ENCODE results near the gene SPTBN1.

GRCh38 chr2:54708584-54709335 is 252.6 kb downstream of the SPTBN1 start:
- TF ChIP-seq, protein P1, sequence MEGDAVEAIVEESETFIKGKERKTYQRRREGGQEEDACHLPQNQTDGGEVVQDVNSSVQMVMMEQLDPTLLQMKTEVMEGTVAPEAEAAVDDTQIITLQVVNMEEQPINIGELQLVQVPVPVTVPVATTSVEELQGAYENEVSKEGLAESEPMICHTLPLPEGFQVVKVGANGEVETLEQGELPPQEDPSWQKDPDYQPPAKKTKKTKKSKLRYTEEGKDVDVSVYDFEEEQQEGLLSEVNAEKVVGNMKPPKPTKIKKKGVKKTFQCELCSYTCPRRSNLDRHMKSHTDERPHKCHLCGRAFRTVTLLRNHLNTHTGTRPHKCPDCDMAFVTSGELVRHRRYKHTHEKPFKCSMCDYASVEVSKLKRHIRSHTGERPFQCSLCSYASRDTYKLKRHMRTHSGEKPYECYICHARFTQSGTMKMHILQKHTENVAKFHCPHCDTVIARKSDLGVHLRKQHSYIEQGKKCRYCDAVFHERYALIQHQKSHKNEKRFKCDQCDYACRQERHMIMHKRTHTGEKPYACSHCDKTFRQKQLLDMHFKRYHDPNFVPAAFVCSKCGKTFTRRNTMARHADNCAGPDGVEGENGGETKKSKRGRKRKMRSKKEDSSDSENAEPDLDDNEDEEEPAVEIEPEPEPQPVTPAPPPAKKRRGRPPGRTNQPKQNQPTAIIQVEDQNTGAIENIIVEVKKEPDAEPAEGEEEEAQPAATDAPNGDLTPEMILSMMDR (IDR thresholded peaks at IDR 0.05; ENCODE audit: extremely low read depth in 1 of 2, insufficient read depth in 1 of 2, low read depth in 1 of 2, low read length in 2 of 2): no peak
- TF ChIP-seq GATA2 (IDR thresholded peaks at IDR 0.05; ENCODE audit: insufficient read depth, insufficient read length, low read depth, low read length) (no peak), POLR2A (IDR thresholded peaks at IDR 0.05; ENCODE audit: low read depth, low read length) (no peak), POLR2AphosphoS5 (IDR thresholded peaks at IDR 0.05; ENCODE audit: insufficient read depth, low read depth, low read length) (no peak), EZH2 (IDR thresholded peaks at IDR 0.05; ENCODE audit: borderline replicate concordance, low read depth, low read length, severe bottlenecking) (peak; percentile 41), JUN (IDR thresholded peaks at IDR 0.05; ENCODE audit: borderline replicate concordance, insufficient read depth, insufficient read length, low read depth) (no peak), MAX (IDR thresholded peaks at IDR 0.05; ENCODE audit: insufficient read depth, insufficient read length) (no peak), MYC (IDR thresholded peaks at IDR 0.05; ENCODE audit: low read depth, low read length) (no peak)
